Measurements from ENCODE around the gene VASP. TPM values are rescaled to one million over a fixed set of nuclear protein-coding genes. Genes with fewer than 3 reads are reported as not detected.

The VASP gene
- total RNA-seq, 1 donor: 95.8 TPM

- no peak overlapping the region for H3K4me3 ChIP-seq (ENCODE audit: low read length)
- H3K9me3 ChIP-seq (ENCODE audit: low read depth, low read length): peaks cover 8% of the 10 kb centered on the region
- H3K4me1 ChIP-seq (ENCODE audit: insufficient read depth, low read length): peaks cover 28% of the 10 kb centered on the region
- H3K27me3 ChIP-seq (ENCODE audit: insufficient read depth, low read length): no peaks in the 10 kb centered on the region
Measured at GRCh38 chr19:45528744-45529419, 21.6 kb downstream of the VASP start.

- Histone ChIP-seq H3K27me3 (ENCODE audit: insufficient read depth, low read length) (no peaks in the 10 kb centered on the region), H3K4me1 (ENCODE audit: insufficient read depth, low read length) (peaks cover 25% of the 10 kb centered on the region), H3K4me3 (ENCODE audit: low read length) (no peak overlapping the region), H3K9me3 (ENCODE audit: low read depth, low read length) (peaks cover 8% of the 10 kb centered on the region)
Measured at GRCh38 chr19:45529420-45529785, 22.1 kb downstream of the VASP start.

GRCh38 chr19:45531349-45531748, 24.1 kb downstream of the VASP start:
- H3K27me3 ChIP-seq (ENCODE audit: insufficient read depth, low read length): no peaks in the 10 kb centered on the region
- H3K4me1 ChIP-seq (ENCODE audit: insufficient read depth, low read length): peaks cover 13% of the 10 kb centered on the region
- no peak overlapping the region for H3K4me3 ChIP-seq (ENCODE audit: low read length)
- peaks cover 8% of the 10 kb centered on the region for H3K9me3 ChIP-seq (ENCODE audit: low read depth, low read length)

GRCh38 chr19:45539459-45539858, 32.2 kb downstream of the VASP start:
- Histone ChIP-seq H3K4me3 (ENCODE audit: low read length) (no peak overlapping the region), H3K9me3 (ENCODE audit: low read depth, low read length) (no peaks in the 10 kb centered on the region), H3K27me3 (ENCODE audit: insufficient read depth, low read length) (no peaks in the 10 kb centered on the region), H3K4me1 (ENCODE audit: insufficient read depth, low read length) (peaks cover 15% of the 10 kb centered on the region)

GRCh38 chr19:45542234-45542668, 35.0 kb downstream of the VASP start:
- H3K4me3 ChIP-seq (ENCODE audit: low read length): no peak overlapping the region
- peaks cover 19% of the 10 kb centered on the region for H3K4me1 ChIP-seq (ENCODE audit: insufficient read depth, low read length)
- no peaks in the 10 kb centered on the region for H3K9me3 ChIP-seq (ENCODE audit: low read depth, low read length)
- no peaks in the 10 kb centered on the region for H3K27me3 ChIP-seq (ENCODE audit: insufficient read depth, low read length)

- peaks cover 19% of the 10 kb centered on the region for H3K4me1 ChIP-seq (ENCODE audit: insufficient read depth, low read length)
- H3K4me3 ChIP-seq (ENCODE audit: low read length): no peak overlapping the region
- no peaks in the 10 kb centered on the region for H3K9me3 ChIP-seq (ENCODE audit: low read depth, low read length)
- H3K27me3 ChIP-seq (ENCODE audit: insufficient read depth, low read length): no peaks in the 10 kb centered on the region
Measured at GRCh38 chr19:45547211-45547770, 40.0 kb downstream of the VASP start.

GRCh38 chr19:45547965-45548609, 40.8 kb downstream of the VASP start:
- Histone ChIP-seq H3K4me3 (ENCODE audit: low read length) (no peak overlapping the region), H3K27me3 (ENCODE audit: insufficient read depth, low read length) (no peaks in the 10 kb centered on the region), H3K9me3 (ENCODE audit: low read depth, low read length) (no peaks in the 10 kb centered on the region), H3K4me1 (ENCODE audit: insufficient read depth, low read length) (peaks cover 17% of the 10 kb centered on the region)

GRCh38 chr19:45553464-45553863, 46.2 kb downstream of the VASP start:
- Histone ChIP-seq H3K27me3 (ENCODE audit: insufficient read depth, low read length) (no peaks in the 10 kb centered on the region), H3K4me3 (ENCODE audit: low read length) (no peak overlapping the region), H3K9me3 (ENCODE audit: low read depth, low read length) (no peaks in the 10 kb centered on the region), H3K4me1 (ENCODE audit: insufficient read depth, low read length) (peaks cover 5% of the 10 kb centered on the region)

- Histone ChIP-seq H3K4me3 (ENCODE audit: low read length) (no peak overlapping the region), H3K4me1 (ENCODE audit: insufficient read depth, low read length) (peaks cover 8% of the 10 kb centered on the region), H3K9me3 (ENCODE audit: low read depth, low read length) (no peaks in the 10 kb centered on the region), H3K27me3 (ENCODE audit: insufficient read depth, low read length) (no peaks in the 10 kb centered on the region)
Measured at GRCh38 chr19:45554481-45554880, 47.2 kb downstream of the VASP start.

GRCh38 chr19:45556835-45557234, 49.6 kb downstream of the VASP start:
- H3K4me3 ChIP-seq (ENCODE audit: low read length): no peak overlapping the region
- peaks cover 8% of the 10 kb centered on the region for H3K4me1 ChIP-seq (ENCODE audit: insufficient read depth, low read length)
- no peaks in the 10 kb centered on the region for H3K27me3 ChIP-seq (ENCODE audit: insufficient read depth, low read length)
- no peaks in the 10 kb centered on the region for H3K9me3 ChIP-seq (ENCODE audit: low read depth, low read length)

- H3K4me1 ChIP-seq (ENCODE audit: insufficient read depth, low read length): peaks cover 14% of the 10 kb centered on the region
- H3K27me3 ChIP-seq (ENCODE audit: insufficient read depth, low read length): no peaks in the 10 kb centered on the region
- H3K9me3 ChIP-seq (ENCODE audit: low read depth, low read length): no peaks in the 10 kb centered on the region
- no peak overlapping the region for H3K4me3 ChIP-seq (ENCODE audit: low read length)
Measured at GRCh38 chr19:45558399-45558878, 51.2 kb downstream of the VASP start.

GRCh38 chr19:45560038-45560437, 52.8 kb downstream of the VASP start:
- Histone ChIP-seq H3K9me3 (ENCODE audit: low read depth, low read length) (no peaks in the 10 kb centered on the region), H3K4me3 (ENCODE audit: low read length) (no peak overlapping the region), H3K27me3 (ENCODE audit: insufficient read depth, low read length) (no peaks in the 10 kb centered on the region), H3K4me1 (ENCODE audit: insufficient read depth, low read length) (peaks cover 20% of the 10 kb centered on the region)

- peaks cover 20% of the 10 kb centered on the region for H3K4me1 ChIP-seq (ENCODE audit: insufficient read depth, low read length)
- H3K4me3 ChIP-seq (ENCODE audit: low read length): no peak overlapping the region
- no peaks in the 10 kb centered on the region for H3K9me3 ChIP-seq (ENCODE audit: low read depth, low read length)
Measured at GRCh38 chr19:45560686-45561085, 53.4 kb downstream of the VASP start.

GRCh38 chr19:45564131-45564780, 57.0 kb downstream of the VASP start:
- Histone ChIP-seq H3K27me3 (ENCODE audit: insufficient read depth, low read length) (no peaks in the 10 kb centered on the region), H3K9me3 (ENCODE audit: low read depth, low read length) (no peaks in the 10 kb centered on the region), H3K4me1 (ENCODE audit: insufficient read depth, low read length) (peaks cover 12% of the 10 kb centered on the region), H3K4me3 (ENCODE audit: low read length) (no peak overlapping the region)

More at GRCh38 chr19:45560686-45561085, 53.4 kb downstream of the VASP start:
- no peaks in the 10 kb centered on the region for H3K27me3 ChIP-seq (ENCODE audit: insufficient read depth, low read length)

GRCh38 chr19:45567609-45568008, 60.3 kb downstream of the VASP start:
- Histone ChIP-seq H3K9me3 (ENCODE audit: low read depth, low read length) (no peaks in the 10 kb centered on the region), H3K27me3 (ENCODE audit: insufficient read depth, low read length) (no peaks in the 10 kb centered on the region), H3K4me3 (ENCODE audit: low read length) (no peak overlapping the region), H3K4me1 (ENCODE audit: insufficient read depth, low read length) (peaks cover 9% of the 10 kb centered on the region)
